HEK293 (cell line): ENCODE measurements around the gene KLHDC7B.

Experiments used
- CTCF ChIA-PET: fragments of 350-600 bp; formaldehyde crosslinking; extraction: SDS; loops from one replicate; lab custom pipeline; 2021; ENCODE audit warnings: antibody characterized with exemption; lab: Yijun Ruan, JAX
- POLR2A ChIA-PET: fragments of 300-600 bp; formaldehyde crosslinking; extraction: SDS; loops from one replicate; lab custom pipeline; 2020; ENCODE audit warnings: antibody characterized with exemption, inconsistent platforms; lab: Yijun Ruan, JAX
- H3K27ac ChIP-seq: fragments of 200-500 bp; sonication (Bioruptor generic); 2 replicates; pipeline ENCODE4 v1.5.1; 2014; ENCODE audit warnings: low read depth, low read length, control low read depth, inconsistent platforms; ENCODE audit errors: extremely low read depth
- H3K36me3 ChIP-seq, 2 experiments: fragments of 200-500 bp in 1 of 2; sonication (Bioruptor generic) in 1 of 2; 1 replicate in 1 of 2; 2 replicates in 1 of 2; pipeline ENCODE4 v1.5.1; 2014 to 2017; ENCODE audit warnings: inconsistent platforms in 2 of 2, low read length in 2 of 2; ENCODE audit not compliant: control insufficient read depth in 2 of 2, insufficient read depth in 1 of 2
- H3K4me1 ChIP-seq: fragments of 200-500 bp; sonication (Bioruptor generic); 2 replicates; pipeline ENCODE4 v1.5.1; 2014; ENCODE audit warnings: mild to moderate bottlenecking, low read length, inconsistent platforms; ENCODE audit not compliant: control insufficient read depth, insufficient read depth
- H3K4me3 ChIP-seq: 2 replicates; pipeline ENCODE4 v1.5.1; 2011; ENCODE audit warnings: low read depth, mild to moderate bottlenecking, control low read depth, low read length, moderate library complexity
- H3K9me3 ChIP-seq: fragments of 200-500 bp; sonication (Bioruptor generic); 2 replicates; pipeline ENCODE4 v1.5.1; 2014; ENCODE audit warnings: low read depth, low read length, inconsistent platforms; ENCODE audit not compliant: control insufficient read depth, insufficient read depth
- BCL11B ChIP-seq: fragments of 450-650 bp; formaldehyde crosslinking; IDR thresholded peaks from 2 replicates; pipeline ENCODE4 v1.5.1; 2016; ENCODE audit warnings: low read depth, missing biosample characterization, missing genetic modification characterization
- EGR2 ChIP-seq: fragments of 450-650 bp; formaldehyde crosslinking; IDR thresholded peaks from 2 replicates; pipeline ENCODE4 v1.5.1; 2016; ENCODE audit warnings: low read depth, missing biosample characterization, missing genetic modification characterization
- KLF1 ChIP-seq: fragments of 450-650 bp; formaldehyde crosslinking; IDR thresholded peaks from 2 replicates; pipeline ENCODE4 v1.5.1; 2016; ENCODE audit warnings: missing biosample characterization, missing genetic modification characterization
- KLF7 ChIP-seq: fragments of 450-650 bp; formaldehyde crosslinking; IDR thresholded peaks from 2 replicates; pipeline ENCODE4 v1.5.1; 2016; ENCODE audit warnings: missing biosample characterization, missing genetic modification characterization, borderline replicate concordance
- KLF8 ChIP-seq: fragments of 450-650 bp; formaldehyde crosslinking; IDR thresholded peaks from 2 replicates; pipeline ENCODE4 v1.5.1; 2016; ENCODE audit warnings: missing biosample characterization, missing genetic modification characterization
- PRDM1 ChIP-seq: fragments of 450-650 bp; formaldehyde crosslinking; IDR thresholded peaks from 2 replicates; pipeline ENCODE4; 2016; ENCODE audit warnings: missing biosample characterization, missing genetic modification characterization
- SP2 ChIP-seq: fragments of 450-650 bp; formaldehyde crosslinking; IDR thresholded peaks from 2 replicates; pipeline ENCODE4 v1.5.1; 2016; ENCODE audit warnings: missing biosample characterization, missing genetic modification characterization
- ZBTB7A ChIP-seq: fragments of 450-650 bp; formaldehyde crosslinking; IDR thresholded peaks from 2 replicates; pipeline ENCODE4 v1.5.1; 2016; ENCODE audit warnings: low read depth, missing biosample characterization, missing genetic modification characterization
- ZBTB8A ChIP-seq: fragments of 450-650 bp; formaldehyde crosslinking; IDR thresholded peaks from 2 replicates; pipeline ENCODE4 v1.5.1; 2016; ENCODE audit warnings: missing biosample characterization, missing genetic modification characterization
- ZEB2 ChIP-seq: fragments of 450-650 bp; formaldehyde crosslinking; IDR thresholded peaks from 2 replicates; pipeline ENCODE4 v1.5.1; 2016; ENCODE audit warnings: missing biosample characterization, missing genetic modification characterization
- ZNF155 ChIP-seq: fragments of 450-650 bp; formaldehyde crosslinking; IDR thresholded peaks from 2 replicates; pipeline ENCODE4 v1.5.1; 2016; ENCODE audit warnings: missing biosample characterization, missing genetic modification characterization
- ZNF184 ChIP-seq: fragments of 450-650 bp; IDR thresholded peaks from 2 replicates; pipeline ENCODE4 v1.5.1; 2018; ENCODE audit warnings: missing biosample characterization, mild to moderate bottlenecking, missing genetic modification characterization
- ZNF202 ChIP-seq: fragments of 450-650 bp; formaldehyde crosslinking; IDR thresholded peaks from 2 replicates; pipeline ENCODE4 v1.5.1; 2016; ENCODE audit warnings: missing biosample characterization, missing genetic modification characterization, borderline replicate concordance
- ZNF239 ChIP-seq: fragments of 450-650 bp; formaldehyde crosslinking; IDR thresholded peaks from 2 replicates; pipeline ENCODE4 v1.5.1; 2016; ENCODE audit warnings: missing biosample characterization, missing genetic modification characterization
- ZNF280D ChIP-seq: fragments of 450-650 bp; formaldehyde crosslinking; IDR thresholded peaks from 2 replicates; pipeline ENCODE4 v1.5.1; 2016; ENCODE audit warnings: missing biosample characterization, missing genetic modification characterization
- ZNF292 ChIP-seq: fragments of 450-650 bp; formaldehyde crosslinking; IDR thresholded peaks from 2 replicates; pipeline ENCODE4 v1.5.1; 2016; ENCODE audit warnings: low read depth, missing biosample characterization, missing genetic modification characterization, borderline replicate concordance
- ZNF518A ChIP-seq: fragments of 450-650 bp; formaldehyde crosslinking; conservative IDR thresholded peaks from 2 replicates; pipeline ENCODE4 v1.5.1; 2016; ENCODE audit warnings: low read depth, missing biosample characterization, missing genetic modification characterization
- ZNF747 ChIP-seq: fragments of 450-650 bp; formaldehyde crosslinking; IDR thresholded peaks from 2 replicates; pipeline ENCODE4 v1.5.1; 2016; ENCODE audit warnings: missing biosample characterization, missing genetic modification characterization
- TF ChIP-seq, protein P1 (sequence below): fragments of 450-650 bp; formaldehyde crosslinking; IDR thresholded peaks from 2 replicates; pipeline ENCODE4 v1.5.1; 2016; ENCODE audit warnings: missing biosample characterization, missing genetic modification characterization

KLHDC7B gene

GRCh38 chr22:50561401-50562358 is 16.0 kb downstream of the KLHDC7B start:
- Histone ChIP-seq H3K9me3 (no peaks in the 10 kb centered on the region), H3K36me3 (no peaks in the 10 kb centered on the region), H3K4me1 (0 out of 2 replicates have a peak, but pooled peaks cover 2% of the 10 kb centered on the region), H3K27ac (no peak overlapping the region)
- POLR2A ChIA-PET, result interaction anchor here (0.6 to 1.3 kb wide), 3 partner anchors 13 to 60 kb away, joined by 3 to 4 read pairs (median 3); no protein-coding TSS in a partner anchor
- CTCF ChIA-PET, result interaction anchor here (0.7 to 1.6 kb wide), 2 partner anchors 13 to 36 kb away, joined by 3 to 4 read pairs; partner anchors contain the start of gene SCO2
- peak; percentile 40; the same call in 1 of the 2 replicates for TF ChIP-seq SP2 (tag by site-specific recombination)
- TF ChIP-seq KLF1 (tag by site-specific recombination), result peak; percentile 81
- no peak for TF ChIP-seq ZNF747 (tag by site-specific recombination)
- no peak for TF ChIP-seq ZNF292 (tag by site-specific recombination)
- no peak for TF ChIP-seq ZNF518A (tag by site-specific recombination)
- TF ChIP-seq BCL11B, result no peak
- TF ChIP-seq KLF8 (tag by site-specific recombination), result peak; percentile 70; the same call in 1 of the 2 replicates
- TF ChIP-seq ZBTB7A (tag by site-specific recombination), result no peak
- TF ChIP-seq EGR2, result 0 out of 2 replicates have a peak, but pooled peaks have one; percentile 9
- no peak for TF ChIP-seq ZNF202
- TF ChIP-seq ZNF239 (tag by site-specific recombination), result no peak
- no peak for TF ChIP-seq ZNF155 (tag by site-specific recombination)
- TF ChIP-seq, all 188 proteins: peak for 4
- H3K4me3 ChIP-seq, result no peak overlapping the region

GRCh38 chr22:50562523-50563412 is 17.1 kb downstream of the KLHDC7B start, which contains the start of gene SYCE3:
TSS of gene SYCE3 (minus strand) at chr22:50562919. CDS start at chr22:50556405, 6,514 bp downstream.
- ChIA-PET CTCF (interaction anchor here (0.6 to 4.6 kb wide), 36 partner anchors 8 to 310 kb away, joined by 3 to 37 read pairs (median 4); partner anchors contain the start of genes CHKB, CPT1B, KLHDC7B and LMF2), POLR2A (interaction anchor here (0.7 to 2.8 kb wide), 17 partner anchors 9 to 291 kb away, joined by 3 to 28 read pairs (median 4); partner anchors contain the start of genes ARSA, CHKB, CPT1B and KLHDC7B)
- peak within 1 kb of the TSS; percentile 55 for H3K4me3 ChIP-seq
- H3K27ac ChIP-seq, result peak within 1 kb of the TSS; percentile 40; the same call in 1 of the 2 replicates
- 0 out of 2 replicates have a peak, but pooled peaks cover 2% of the 10 kb centered on the region for H3K4me1 ChIP-seq
- H3K9me3 ChIP-seq, result no peaks in the 10 kb centered on the region
- H3K36me3 ChIP-seq, result peaks cover 4 to 5% of the 10 kb centered on the region in 2 experiments
- no peak for TF ChIP-seq ZNF280D (tag by site-specific recombination)
- TF ChIP-seq, protein P1, sequence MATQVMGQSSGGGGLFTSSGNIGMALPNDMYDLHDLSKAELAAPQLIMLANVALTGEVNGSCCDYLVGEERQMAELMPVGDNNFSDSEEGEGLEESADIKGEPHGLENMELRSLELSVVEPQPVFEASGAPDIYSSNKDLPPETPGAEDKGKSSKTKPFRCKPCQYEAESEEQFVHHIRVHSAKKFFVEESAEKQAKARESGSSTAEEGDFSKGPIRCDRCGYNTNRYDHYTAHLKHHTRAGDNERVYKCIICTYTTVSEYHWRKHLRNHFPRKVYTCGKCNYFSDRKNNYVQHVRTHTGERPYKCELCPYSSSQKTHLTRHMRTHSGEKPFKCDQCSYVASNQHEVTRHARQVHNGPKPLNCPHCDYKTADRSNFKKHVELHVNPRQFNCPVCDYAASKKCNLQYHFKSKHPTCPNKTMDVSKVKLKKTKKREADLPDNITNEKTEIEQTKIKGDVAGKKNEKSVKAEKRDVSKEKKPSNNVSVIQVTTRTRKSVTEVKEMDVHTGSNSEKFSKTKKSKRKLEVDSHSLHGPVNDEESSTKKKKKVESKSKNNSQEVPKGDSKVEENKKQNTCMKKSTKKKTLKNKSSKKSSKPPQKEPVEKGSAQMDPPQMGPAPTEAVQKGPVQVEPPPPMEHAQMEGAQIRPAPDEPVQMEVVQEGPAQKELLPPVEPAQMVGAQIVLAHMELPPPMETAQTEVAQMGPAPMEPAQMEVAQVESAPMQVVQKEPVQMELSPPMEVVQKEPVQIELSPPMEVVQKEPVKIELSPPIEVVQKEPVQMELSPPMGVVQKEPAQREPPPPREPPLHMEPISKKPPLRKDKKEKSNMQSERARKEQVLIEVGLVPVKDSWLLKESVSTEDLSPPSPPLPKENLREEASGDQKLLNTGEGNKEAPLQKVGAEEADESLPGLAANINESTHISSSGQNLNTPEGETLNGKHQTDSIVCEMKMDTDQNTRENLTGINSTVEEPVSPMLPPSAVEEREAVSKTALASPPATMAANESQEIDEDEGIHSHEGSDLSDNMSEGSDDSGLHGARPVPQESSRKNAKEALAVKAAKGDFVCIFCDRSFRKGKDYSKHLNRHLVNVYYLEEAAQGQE (tag by site-specific recombination), result no peak
- no peak for TF ChIP-seq ZNF184 (tag by site-specific recombination)
- TF ChIP-seq ZBTB8A (tag by site-specific recombination), result peak; percentile 25; the same call in 1 of the 2 replicates
- peak; percentile 80 for TF ChIP-seq KLF7 (tag by site-specific recombination)
- no peak for TF ChIP-seq PRDM1 (tag by site-specific recombination)
- TF ChIP-seq ZEB2 (tag by site-specific recombination), result peak; percentile 76
